Left lung (tissue), 10 donors: ENCODE data around the gene TMIE. TPM values are rescaled to one million over a fixed set of nuclear protein-coding genes. Genes with fewer than 3 reads are reported as not detected.

Experiments
- ATAC-seq: fragments of 200-7000 bp; cut with Tn5 transposase; one replicate; pipeline ENCODE4 v1.9.1; 2020; ENCODE audit warnings: moderate library complexity
- DNase-seq, 4 donors: peaks; one replicate each; pipeline ENCODE4 v3.0.0-alpha.2; 2013 to 2020
- H3K27ac ChIP-seq, 2 donors: fragments of 200-600 bp; sonication (generic) in 1 of 2; one replicate each; pipeline versions ENCODE4 v1.5.0 to v1.8.0; 2020 to 2021
- H3K27me3 ChIP-seq, 2 donors: fragments of 200-600 bp; sonication (generic) in 1 of 2; one replicate each; pipeline versions ENCODE4 v1.5.0 to v1.8.0; 2020 to 2021
- H3K36me3 ChIP-seq, 2 donors: fragments of 200-600 bp; sonication (generic) in 1 of 2; one replicate each; pipeline versions ENCODE4 v1.5.0 to v1.8.0; 2020 to 2021
- H3K4me1 ChIP-seq, 2 donors: fragments of 200-600 bp; one replicate each; pipeline ENCODE4 v1.8.0; 2021
- H3K4me3 ChIP-seq, 2 donors: fragments of 200-600 bp; sonication (generic) in 1 of 2; one replicate each; pipeline versions ENCODE4 v1.5.0 to v1.8.0; 2020 to 2021; ENCODE audit warnings: mild to moderate bottlenecking in 1 of 2
- H3K9me3 ChIP-seq, 2 donors: fragments of 200-600 bp; sonication (generic) in 1 of 2; one replicate each; pipeline versions ENCODE4 v1.5.0 to v1.8.0; 2020 to 2021
- intact Hi-C, 2 donors: fragments of 100-400 bp; cut with DNase I; formaldehyde crosslinking; loops; one replicate each; pipeline versions ENCODE4 v1.11.2 to v1.14.2; 2022
- polyA plus RNA-seq, 6 donors: library from polyadenylated mRNA; unstranded; fragments of 120-200 nt; gene quantifications; one replicate each; pipeline ENCODE4 v1.2.1, GENCODE V29; 2013; ENCODE audit not compliant: insufficient read length in 6 of 6
- total RNA-seq, 2 donors: library from RNA; stranded (reverse); fragmentation: NEBNext Ultra II Directional; extraction: Animal tissue kit (Norgen Biotek cat#: 25700); gene quantifications; one replicate each; pipeline ENCODE4 v1.2.1, GENCODE V29; 2021
- TF ChIP-seq, protein P1 (sequence below), 2 donors: fragments of 200-600 bp; sonication (generic) in 1 of 2; IDR thresholded peaks; one replicate each; pipeline versions ENCODE4 v1.5.0 to v1.8.0; 2021; ENCODE audit warnings: antibody characterized with exemption in 2 of 2
- donor health status: DM: no; HTN: yes; CAD: no.
- donor health status: DM: no; HTN: no; CAD: no.

Gene TMIE
- total and polyA plus RNA-seq, 8 donors, result 0.23 to 0.82 (median 0.48) TPM; not detected in 1

DNA sequence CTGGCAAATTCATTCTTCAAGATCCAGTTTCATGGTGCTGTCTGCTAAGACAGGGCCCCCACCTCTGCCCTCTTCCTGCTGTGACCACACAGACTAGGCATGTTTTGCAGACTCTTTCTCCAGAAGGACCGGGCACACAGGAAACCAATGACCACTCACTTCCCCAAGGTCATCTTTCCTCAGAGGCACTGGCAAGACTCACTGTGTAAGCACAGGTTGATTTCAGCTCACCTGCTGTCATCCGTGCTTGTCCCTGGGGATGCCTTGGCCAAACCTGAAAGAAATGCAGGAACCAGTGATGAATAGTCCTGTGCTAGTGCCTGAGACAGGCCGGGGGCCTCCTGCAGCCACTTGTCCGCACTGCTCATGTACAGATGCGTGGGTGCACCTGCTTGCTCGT, 41.2 kb upstream of the TMIE start:
- no peak for ATAC-seq
- Histone ChIP-seq H3K27ac (no peak overlapping the region), H3K4me1 (peaks cover 0 to 5% of the 10 kb centered on the region in 2 donors), H3K4me3 (no peak overlapping the region), H3K9me3 (no peaks in the 10 kb centered on the region), H3K36me3 (no peaks in the 10 kb centered on the region), H3K27me3 (no peaks in the 10 kb centered on the region)
- TF ChIP-seq, protein P1, sequence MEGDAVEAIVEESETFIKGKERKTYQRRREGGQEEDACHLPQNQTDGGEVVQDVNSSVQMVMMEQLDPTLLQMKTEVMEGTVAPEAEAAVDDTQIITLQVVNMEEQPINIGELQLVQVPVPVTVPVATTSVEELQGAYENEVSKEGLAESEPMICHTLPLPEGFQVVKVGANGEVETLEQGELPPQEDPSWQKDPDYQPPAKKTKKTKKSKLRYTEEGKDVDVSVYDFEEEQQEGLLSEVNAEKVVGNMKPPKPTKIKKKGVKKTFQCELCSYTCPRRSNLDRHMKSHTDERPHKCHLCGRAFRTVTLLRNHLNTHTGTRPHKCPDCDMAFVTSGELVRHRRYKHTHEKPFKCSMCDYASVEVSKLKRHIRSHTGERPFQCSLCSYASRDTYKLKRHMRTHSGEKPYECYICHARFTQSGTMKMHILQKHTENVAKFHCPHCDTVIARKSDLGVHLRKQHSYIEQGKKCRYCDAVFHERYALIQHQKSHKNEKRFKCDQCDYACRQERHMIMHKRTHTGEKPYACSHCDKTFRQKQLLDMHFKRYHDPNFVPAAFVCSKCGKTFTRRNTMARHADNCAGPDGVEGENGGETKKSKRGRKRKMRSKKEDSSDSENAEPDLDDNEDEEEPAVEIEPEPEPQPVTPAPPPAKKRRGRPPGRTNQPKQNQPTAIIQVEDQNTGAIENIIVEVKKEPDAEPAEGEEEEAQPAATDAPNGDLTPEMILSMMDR (IDR thresholded peaks at IDR 0.05), result no peak
- intact Hi-C loops, result no loop called here
- DNase-seq, result peak in 1 of 4 donors; percentile 37

- no peak overlapping the region for H3K4me3 ChIP-seq
- peaks cover 0 to 5% of the 10 kb centered on the region in 2 donors for H3K4me1 ChIP-seq
- no peaks in the 10 kb centered on the region for H3K36me3 ChIP-seq
- no peaks in the 10 kb centered on the region for H3K27me3 ChIP-seq
- no peaks in the 10 kb centered on the region for H3K9me3 ChIP-seq
- DNase-seq, result peak in 1 of 4 donors; percentile 36
- no peak overlapping the region for H3K27ac ChIP-seq
- TF ChIP-seq, protein P1 (IDR thresholded peaks at IDR 0.05), result no peak
- ATAC-seq, result no peak
- intact Hi-C loops, result no loop called here
These were observed 40.4 kb upstream of the TMIE start for GRCh38 chr3:46660543-46661523.

- ATAC-seq (no peak), DNase-seq (peak in 1 of 4 donors; percentile 61)
- Histone ChIP-seq H3K4me3 (no peak overlapping the region), H3K4me1 (peaks cover 0 to 5% of the 10 kb centered on the region in 2 donors), H3K9me3 (no peaks in the 10 kb centered on the region), H3K27me3 (no peaks in the 10 kb centered on the region), H3K27ac (no peak overlapping the region), H3K36me3 (no peaks in the 10 kb centered on the region)
- TF ChIP-seq, protein P1 (IDR thresholded peaks at IDR 0.05), result no peak
- intact Hi-C loops, result no loop called here
These were observed 39.1 kb upstream of the TMIE start for GRCh38 chr3:46661776-46662766.

DNA sequence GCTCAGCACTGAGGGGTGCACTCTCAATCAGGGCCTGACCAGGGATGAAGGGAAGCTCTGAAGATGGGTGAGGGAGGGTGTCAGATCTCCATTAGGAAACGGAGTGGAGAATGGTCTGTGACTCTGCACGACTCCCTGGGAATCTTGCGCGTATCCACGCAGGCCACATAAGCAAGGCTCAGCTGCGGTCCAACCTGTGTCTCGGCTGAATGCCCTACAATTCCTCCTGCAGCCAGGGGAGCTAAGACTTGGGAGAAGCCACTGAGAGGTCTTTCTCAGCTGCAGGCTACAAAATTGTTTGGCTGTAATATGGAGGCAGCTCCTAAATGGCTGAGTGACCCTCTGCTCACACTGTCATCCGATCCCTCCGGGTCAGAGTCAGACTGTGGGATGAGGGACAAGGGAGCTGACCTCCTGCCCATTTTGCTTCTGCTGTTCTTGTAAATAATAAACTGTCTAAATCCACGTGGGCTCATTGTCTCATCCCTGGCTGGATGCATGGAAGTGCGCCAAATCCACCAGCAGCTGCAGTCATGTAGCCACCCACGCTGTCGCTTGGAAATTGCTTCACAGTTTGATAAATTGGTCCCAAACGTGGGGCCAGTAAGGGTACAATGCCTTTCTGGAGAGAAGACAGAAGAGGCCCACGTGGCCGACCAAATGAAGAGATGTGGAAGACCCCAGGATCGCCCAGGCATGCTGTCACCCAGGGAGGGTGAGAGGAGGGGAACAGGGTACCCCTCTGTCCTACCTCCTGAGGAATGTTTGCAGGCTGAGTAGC, 38.2 kb upstream of the TMIE start:
- H3K27me3 ChIP-seq, result no peaks in the 10 kb centered on the region
- no peaks in the 10 kb centered on the region for H3K36me3 ChIP-seq
- ATAC-seq (no peak), DNase-seq (peak in 3 of 4 donors; percentile 39 to 64 (median 48))
- intact Hi-C loops, result no loop called here
- no peak overlapping the region for H3K27ac ChIP-seq
- peaks cover 0 to 5% of the 10 kb centered on the region in 2 donors for H3K4me1 ChIP-seq
- TF ChIP-seq, protein P1 (IDR thresholded peaks at IDR 0.05), result no peak
- no peaks in the 10 kb centered on the region for H3K9me3 ChIP-seq
- H3K4me3 ChIP-seq, result no peak overlapping the region
